GM12892 (cell line): Measurements from ENCODE around the gene NUP188.

Experiments
- POLR2A ChIP-seq: IDR thresholded peaks from 2 replicates; pipeline ENCODE4 v1.6.1; 2011; ENCODE audit warnings: low read depth, low read length, control low read depth
- POLR2AphosphoS5 ChIP-seq: IDR thresholded peaks from 2 replicates; pipeline ENCODE4 v1.6.1; 2011; ENCODE audit warnings: low read depth, low read length, control low read depth

- TF ChIP-seq POLR2A: no peak
- TF ChIP-seq POLR2AphosphoS5: no peak
These were observed 7.1 kb upstream of the NUP188 start for GRCh38 chr9:128940271-128940921.
